ENCODE measurements around the gene CES2.
A peak's percentile ranks its signal among the peaks of the same experiment; 100 is the strongest.
"Not testable (repeated sequence)": the region's sequence is repeated elsewhere in the genome, so short reads cannot be mapped to it uniquely, and the experiment has no call there.

CES2 gene

GRCh38 chr16:66949472-66949871 lies 14.2 kb downstream of the CES2 start:
- Histone ChIP-seq H3K36me3 (ENCODE audit: control insufficient read depth, insufficient read depth, low read length, severe bottlenecking) (no peaks in the 10 kb centered on the region), H3K4me3 (ENCODE audit: low read length) (no peak overlapping the region), H3K9ac (ENCODE audit: low read length) (no peak overlapping the region), H3K4me1 (ENCODE audit: control insufficient read depth, insufficient read depth, low read length) (peaks cover 24% of the 10 kb centered on the region), H3K27me3 (replicated peaks; ENCODE audit: control insufficient read depth, insufficient read depth, low read length) (peaks cover 11% of the 10 kb centered on the region), H3K9me3 (ENCODE audit: control insufficient read depth, low read length) (peaks cover 4% of the 10 kb centered on the region)
- DNase-seq (ENCODE audit: low read depth), result no peak

- H3K9me3 ChIP-seq (ENCODE audit: control insufficient read depth, low read length), result peaks cover 4% of the 10 kb centered on the region
These were observed 15.1 kb downstream of the CES2 start for GRCh38 chr16:66950437-66950836.

GRCh38 chr16:66950971-66951790 lies 15.9 kb downstream of the CES2 start:
- no peaks in the 10 kb centered on the region for H3K36me3 ChIP-seq (ENCODE audit: control insufficient read depth, insufficient read depth, low read length, severe bottlenecking)
- peaks cover 4% of the 10 kb centered on the region for H3K9me3 ChIP-seq (ENCODE audit: control insufficient read depth, low read length)
- no peak overlapping the region for H3K9ac ChIP-seq (ENCODE audit: low read length)
- H3K4me3 ChIP-seq (ENCODE audit: low read length), result no peak overlapping the region
- peaks cover 11% of the 10 kb centered on the region for H3K27me3 ChIP-seq (replicated peaks; ENCODE audit: control insufficient read depth, insufficient read depth, low read length)
- DNase-seq (ENCODE audit: low read depth), result no peak
- peaks cover 24% of the 10 kb centered on the region for H3K4me1 ChIP-seq (ENCODE audit: control insufficient read depth, insufficient read depth, low read length)

More at GRCh38 chr16:66950437-66950836, 15.1 kb downstream of the CES2 start:
- H3K27me3 ChIP-seq (replicated peaks; ENCODE audit: control insufficient read depth, insufficient read depth, low read length), result peaks cover 11% of the 10 kb centered on the region
- no peaks in the 10 kb centered on the region for H3K36me3 ChIP-seq (ENCODE audit: control insufficient read depth, insufficient read depth, low read length, severe bottlenecking)
- DNase-seq (ENCODE audit: low read depth), result no peak
- no peak overlapping the region for H3K4me3 ChIP-seq (ENCODE audit: low read length)
- no peak overlapping the region for H3K9ac ChIP-seq (ENCODE audit: low read length)
- H3K4me1 ChIP-seq (ENCODE audit: control insufficient read depth, insufficient read depth, low read length), result peaks cover 24% of the 10 kb centered on the region

- Histone ChIP-seq H3K36me3 (ENCODE audit: control insufficient read depth, insufficient read depth, low read length, severe bottlenecking) (no peaks in the 10 kb centered on the region), H3K9ac (ENCODE audit: low read length) (no peak overlapping the region), H3K27me3 (replicated peaks; ENCODE audit: control insufficient read depth, insufficient read depth, low read length) (peaks cover 11% of the 10 kb centered on the region), H3K4me1 (ENCODE audit: control insufficient read depth, insufficient read depth, low read length) (peaks cover 21% of the 10 kb centered on the region), H3K9me3 (ENCODE audit: control insufficient read depth, low read length) (peaks cover 4% of the 10 kb centered on the region), H3K4me3 (ENCODE audit: low read length) (no peak overlapping the region)
- DNase-seq (ENCODE audit: low read depth), result no peak
These were observed 17.3 kb downstream of the CES2 start for GRCh38 chr16:66952430-66953110.

- no peak for DNase-seq (ENCODE audit: low read depth)
- Histone ChIP-seq H3K36me3 (ENCODE audit: control insufficient read depth, insufficient read depth, low read length, severe bottlenecking) (no peaks in the 10 kb centered on the region), H3K9me3 (ENCODE audit: control insufficient read depth, low read length) (peaks cover 4% of the 10 kb centered on the region), H3K9ac (ENCODE audit: low read length) (no peak overlapping the region), H3K4me1 (ENCODE audit: control insufficient read depth, insufficient read depth, low read length) (peaks cover 12% of the 10 kb centered on the region), H3K27me3 (replicated peaks; ENCODE audit: control insufficient read depth, insufficient read depth, low read length) (peaks cover 8% of the 10 kb centered on the region), H3K4me3 (ENCODE audit: low read length) (no peak overlapping the region)
These were observed 18.3 kb downstream of the CES2 start for GRCh38 chr16:66953462-66954096.

- Histone ChIP-seq H3K4me1 (ENCODE audit: control insufficient read depth, insufficient read depth, low read length) (peaks cover 6% of the 10 kb centered on the region), H3K9me3 (ENCODE audit: control insufficient read depth, low read length) (peaks cover 4% of the 10 kb centered on the region), H3K27me3 (replicated peaks; ENCODE audit: control insufficient read depth, insufficient read depth, low read length) (peaks cover 2% of the 10 kb centered on the region), H3K4me3 (ENCODE audit: low read length) (no peak overlapping the region), H3K36me3 (ENCODE audit: control insufficient read depth, insufficient read depth, low read length, severe bottlenecking) (no peaks in the 10 kb centered on the region), H3K9ac (ENCODE audit: low read length) (no peak overlapping the region)
- DNase-seq (ENCODE audit: low read depth), result peak; percentile 89
These were observed 18.9 kb downstream of the CES2 start for GRCh38 chr16:66954097-66954659.

GRCh38 chr16:66955363-66956153 lies 20.2 kb downstream of the CES2 start:
- not testable (repeated sequence) for DNase-seq (ENCODE audit: low read depth); H3K4me3 ChIP-seq (ENCODE audit: low read length); H3K27me3 ChIP-seq (replicated peaks; ENCODE audit: control insufficient read depth, insufficient read depth, low read length); H3K4me1 ChIP-seq (ENCODE audit: control insufficient read depth, insufficient read depth, low read length); H3K36me3 ChIP-seq (ENCODE audit: control insufficient read depth, insufficient read depth, low read length, severe bottlenecking); H3K9ac ChIP-seq (ENCODE audit: low read length); H3K9me3 ChIP-seq (ENCODE audit: control insufficient read depth, low read length)

GRCh38 chr16:66956154-66956457 lies 20.8 kb downstream of the CES2 start:
- not testable (repeated sequence) for H3K27me3 ChIP-seq (replicated peaks; ENCODE audit: control insufficient read depth, insufficient read depth, low read length); H3K4me1 ChIP-seq (ENCODE audit: control insufficient read depth, insufficient read depth, low read length); H3K9me3 ChIP-seq (ENCODE audit: control insufficient read depth, low read length); H3K36me3 ChIP-seq (ENCODE audit: control insufficient read depth, insufficient read depth, low read length, severe bottlenecking); DNase-seq (ENCODE audit: low read depth); H3K4me3 ChIP-seq (ENCODE audit: low read length); H3K9ac ChIP-seq (ENCODE audit: low read length)

GRCh38 chr16:66958857-66959703 lies 23.8 kb downstream of the CES2 start:
- no peak overlapping the region for H3K4me3 ChIP-seq (ENCODE audit: low read length)
- no peak for DNase-seq (ENCODE audit: low read depth)
- peaks cover 12% of the 10 kb centered on the region for H3K4me1 ChIP-seq (ENCODE audit: control insufficient read depth, insufficient read depth, low read length)
- H3K27me3 ChIP-seq (replicated peaks; ENCODE audit: control insufficient read depth, insufficient read depth, low read length), result peaks cover 3% of the 10 kb centered on the region
- H3K9me3 ChIP-seq (ENCODE audit: control insufficient read depth, low read length), result no peaks in the 10 kb centered on the region
- H3K9ac ChIP-seq (ENCODE audit: low read length), result no peak overlapping the region
- no peaks in the 10 kb centered on the region for H3K36me3 ChIP-seq (ENCODE audit: control insufficient read depth, insufficient read depth, low read length, severe bottlenecking)

GRCh38 chr16:66959704-66960161 lies 24.4 kb downstream of the CES2 start:
- no peak overlapping the region for H3K9ac ChIP-seq (ENCODE audit: low read length)
- no peak for DNase-seq (ENCODE audit: low read depth)
- no peaks in the 10 kb centered on the region for H3K9me3 ChIP-seq (ENCODE audit: control insufficient read depth, low read length)
- H3K36me3 ChIP-seq (ENCODE audit: control insufficient read depth, insufficient read depth, low read length, severe bottlenecking), result no peaks in the 10 kb centered on the region
- no peak overlapping the region for H3K4me3 ChIP-seq (ENCODE audit: low read length)
- H3K27me3 ChIP-seq (replicated peaks; ENCODE audit: control insufficient read depth, insufficient read depth, low read length), result peaks cover 9% of the 10 kb centered on the region
- H3K4me1 ChIP-seq (ENCODE audit: control insufficient read depth, insufficient read depth, low read length), result peaks cover 18% of the 10 kb centered on the region
